SK-N-SH (cell line): ENCODE measurements around the gene STK25. TPM values are rescaled to one million over a fixed set of nuclear protein-coding genes. Genes with fewer than 3 reads are reported as not detected.

Experiments
- CTCF ChIA-PET: fragments of 300-600, 350-600 bp; formaldehyde crosslinking; extraction: SDS; loops from one replicate; lab custom pipeline; 2021; lab: Yijun Ruan, JAX
- POLR2A ChIA-PET: fragments of 350-600 bp; sonication (Branson Sonifier 250); formaldehyde crosslinking; extraction: SDS; loops from one replicate; lab custom pipeline; 2020; ENCODE audit warnings: antibody characterized with exemption, inconsistent platforms; lab: Yijun Ruan, JAX
- DNase-seq: peaks from one replicate; pipeline ENCODE4 v3.0.0; 2012
- H2AFZ ChIP-seq: fragments of 200-600 bp; sonication (generic); 2 replicates; pipeline ENCODE4 v1.8.1; 2016; ENCODE audit warnings: antibody characterized with exemption, mild to moderate bottlenecking, low read depth
- H3F3A ChIP-seq: fragments of 200-600 bp; sonication (generic); replicated peaks from 2 replicates; pipeline ENCODE3; 2016; ENCODE audit warnings: antibody characterized with exemption, mild to moderate bottlenecking; ENCODE audit not compliant: insufficient read depth
- H3K27ac ChIP-seq, 2 experiments: fragments of 200-500 bp in 1 of 2; fragments of 200-600 bp in 1 of 2; sonication (Bioruptor generic) in 1 of 2; sonication (generic), shearing (Covaris generic) in 1 of 2; 2 replicates each; pipeline versions ENCODE4 v1.5.1 to v1.6.1; 2014 to 2016; ENCODE audit warnings: low read depth in 2 of 2, inconsistent platforms in 1 of 2, low read length in 1 of 2, mild to moderate bottlenecking in 1 of 2, mixed read lengths in 1 of 2
- H3K27me3 ChIP-seq: fragments of 200-600 bp; sonication (generic), shearing (Covaris generic); 2 replicates; pipeline ENCODE4 v1.6.1; 2016; ENCODE audit warnings: mixed run types; ENCODE audit not compliant: insufficient read depth
- H3K36me3 ChIP-seq, 2 experiments: fragments of 200-500 bp in 1 of 2; fragments of 200-600 bp in 1 of 2; sonication (Bioruptor generic) in 1 of 2; sonication (generic) in 1 of 2; replicated peaks in 1 of 2; 2 replicates each; pipeline versions ENCODE3 to v1.5.1; 2014 to 2016; ENCODE audit warnings: low read length in 1 of 2, mild to moderate bottlenecking in 1 of 2; ENCODE audit not compliant: insufficient read depth in 2 of 2, control insufficient read depth in 1 of 2
- H3K4me1 ChIP-seq, 2 experiments: fragments of 200-500 bp in 1 of 2; fragments of 200-600 bp in 1 of 2; sonication (Bioruptor generic) in 1 of 2; sonication (generic), shearing (Covaris generic) in 1 of 2; 2 replicates each; pipeline versions ENCODE4 v1.5.1 to v1.6.1; 2014 to 2016; ENCODE audit warnings: low read depth in 1 of 2, low read length in 1 of 2, mixed run types in 1 of 2; ENCODE audit not compliant: insufficient read depth in 2 of 2, control insufficient read depth in 1 of 2
- H3K4me2 ChIP-seq: fragments of 200-600 bp; sonication (generic), shearing (Covaris generic); 2 replicates; pipeline ENCODE4 v1.6.1; 2017; ENCODE audit warnings: mixed run types
- H3K4me3 ChIP-seq, 2 experiments: fragments of 200-500 bp in 1 of 2; fragments of 200-600 bp in 1 of 2; sonication (Bioruptor generic) in 1 of 2; sonication (generic), shearing (Covaris generic) in 1 of 2; 2 replicates each; pipeline versions ENCODE4 v1.5.1 to v1.8.1; 2014 to 2016; ENCODE audit warnings: low read depth in 2 of 2, inconsistent platforms in 1 of 2, low read length in 1 of 2, mild to moderate bottlenecking in 1 of 2, mixed read lengths in 1 of 2, moderate library complexity in 1 of 2
- H3K79me2 ChIP-seq: fragments of 200-600 bp; sonication (generic); 2 replicates; pipeline ENCODE4 v1.8.1; 2017; ENCODE audit warnings: mild to moderate bottlenecking; ENCODE audit not compliant: insufficient read depth
- H3K9ac ChIP-seq: fragments of 200-600 bp; sonication (generic); 2 replicates; pipeline ENCODE4 v1.6.1; 2017; ENCODE audit warnings: mixed run types
- H3K9me2 ChIP-seq: fragments of 200-600 bp; sonication (generic); 2 replicates; pipeline ENCODE4 v1.6.1; 2017; ENCODE audit warnings: mixed run types
- H3K9me3 ChIP-seq: fragments of 200-600 bp; sonication (generic); 2 replicates; pipeline ENCODE4 v1.6.1; 2017; ENCODE audit warnings: mixed run types, mild to moderate bottlenecking, moderate library complexity
- H4K20me1 ChIP-seq: fragments of 200-600 bp; sonication (generic); 2 replicates; pipeline ENCODE4 v1.6.1; 2017; ENCODE audit warnings: mild to moderate bottlenecking, mixed run types; ENCODE audit not compliant: insufficient read depth
- CHD2 ChIP-seq: fragments of 150-350 bp; IDR thresholded peaks from 2 replicates; pipeline ENCODE4 v1.6.1; 2018; ENCODE audit warnings: low read length; ENCODE audit not compliant: partially characterized antibody
- ELF1 ChIP-seq: IDR thresholded peaks from 2 replicates; pipeline ENCODE4 v1.4.0; 2012
- EZH2phosphoT487 ChIP-seq: fragments of 200-600 bp; sonication (generic); IDR thresholded peaks from 2 replicates; pipeline ENCODE4 v1.6.1; 2017; ENCODE audit warnings: low read depth, mixed run types, mild to moderate bottlenecking, antibody characterized with exemption, moderate library complexity, borderline replicate concordance
- MEF2A ChIP-seq: IDR thresholded peaks from 2 replicates; pipeline ENCODE4 v1.4.0; 2012; ENCODE audit warnings: low read depth, borderline replicate concordance
- MXI1 ChIP-seq: IDR thresholded peaks from 2 replicates; pipeline ENCODE4 v1.6.1; 2012; ENCODE audit warnings: mild to moderate bottlenecking, low read depth, low read length, improper control_type of control experiment
- POLR2AphosphoS5 ChIP-seq: IDR thresholded peaks from 2 replicates; pipeline ENCODE4 v1.6.1; 2012; ENCODE audit warnings: low read depth, low read length
- RAD21 ChIP-seq: IDR thresholded peaks from 2 replicates; pipeline ENCODE4 v1.6.1; 2012; ENCODE audit warnings: mild to moderate bottlenecking, low read length
- SMC3 ChIP-seq: IDR thresholded peaks from 2 replicates; pipeline ENCODE4 v1.6.1; 2012; ENCODE audit warnings: low read depth, low read length, improper control_type of control experiment
- TCF12 ChIP-seq: IDR thresholded peaks from 2 replicates; pipeline ENCODE4 v1.4.0; 2012
- TEAD4 ChIP-seq: IDR thresholded peaks from 2 replicates; pipeline ENCODE4 v1.4.0; 2012; ENCODE audit warnings: mild to moderate bottlenecking, borderline replicate concordance; ENCODE audit not compliant: insufficient read depth
- WGBS: methylation state at CpG from one replicate; pipeline ENCODE4 v1.1.6; 2017; ENCODE audit warnings: low lambda C conversion rate; 5-methylcytosine and 5-hydroxymethylcytosine counted together
- polyA plus RNA-seq, 3 experiments: library from polyadenylated mRNA; depleted of rRNA; stranded (reverse); fragments of >200 nt; gene quantifications; 2 replicates each; pipeline ENCODE4 v1.2.3, GENCODE V29; 2012
- TF ChIP-seq, protein P1 (sequence below): IDR thresholded peaks from 2 replicates; pipeline ENCODE4 v1.6.1; 2012; ENCODE audit warnings: mild to moderate bottlenecking, low read depth, low read length, moderate library complexity
- TF ChIP-seq, protein P2 (sequence below): IDR thresholded peaks from 2 replicates; pipeline ENCODE4 v1.4.0; 2012; ENCODE audit warnings: low read depth
- TF ChIP-seq, protein P3 (sequence below): fragments of 200-600 bp; sonication (generic); IDR thresholded peaks from 2 replicates; pipeline ENCODE4 v1.6.1; 2017; ENCODE audit warnings: antibody characterized with exemption, mild to moderate bottlenecking, moderate library complexity
- TF ChIP-seq, protein P4 (sequence below): fragments of 150-350 bp; IDR thresholded peaks from 2 replicates; pipeline ENCODE4 v1.6.1; 2017; ENCODE audit warnings: antibody characterized with exemption, low read length, low read depth, borderline replicate concordance
- TF ChIP-seq, protein P5 (sequence below): IDR thresholded peaks from 2 replicates; pipeline ENCODE4; 2012
- TF ChIP-seq, protein P6 (sequence below): fragments of 150-350 bp; IDR thresholded peaks from 2 replicates; pipeline ENCODE4 v1.6.1; 2016; ENCODE audit warnings: mild to moderate bottlenecking, low read depth, low read length

The STK25 gene
- polyA plus RNA-seq, 1 of the 3 experiments (the other 2 are of a cell fraction), result 236 TPM

DNA sequence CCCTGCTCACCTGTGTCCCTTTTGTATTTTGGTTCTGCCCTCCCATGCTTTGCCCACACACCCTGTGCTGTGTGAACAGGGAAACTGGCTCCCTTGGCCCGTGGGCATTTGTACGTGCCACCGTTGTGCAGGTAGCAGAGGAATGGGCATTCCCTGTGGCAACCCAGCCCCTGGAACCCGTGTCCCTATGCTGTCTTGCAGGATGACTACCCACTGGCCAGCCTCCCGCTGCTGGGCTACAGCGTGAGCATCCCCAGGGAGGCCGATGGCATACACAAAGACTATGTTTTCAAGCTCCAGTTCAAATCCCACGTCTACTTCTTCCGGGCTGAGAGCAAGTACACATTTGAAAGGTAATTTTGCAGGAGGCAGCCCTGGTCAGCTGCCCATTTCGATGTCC lies 15.3 kb downstream of the STK25 start:
- CTCF ChIA-PET, result interaction anchor here (1.9 kb wide), 1 partner anchor 166 kb away, joined by 4 read pairs; no protein-coding TSS in a partner anchor
- no peaks in the 10 kb centered on the region for H3K79me2 ChIP-seq
- no peaks in the 10 kb centered on the region for H3K9me2 ChIP-seq
- peaks cover 0 to 27% of the 10 kb centered on the region in 2 experiments; a peak in 1 of 4 replicates for H3K4me1 ChIP-seq
- H3K4me3 ChIP-seq, result no peak overlapping the region
- no peak for DNase-seq
- H3K27ac ChIP-seq, result no peak overlapping the region
- TF ChIP-seq ELF1, result no peak
- TF ChIP-seq, protein P1, sequence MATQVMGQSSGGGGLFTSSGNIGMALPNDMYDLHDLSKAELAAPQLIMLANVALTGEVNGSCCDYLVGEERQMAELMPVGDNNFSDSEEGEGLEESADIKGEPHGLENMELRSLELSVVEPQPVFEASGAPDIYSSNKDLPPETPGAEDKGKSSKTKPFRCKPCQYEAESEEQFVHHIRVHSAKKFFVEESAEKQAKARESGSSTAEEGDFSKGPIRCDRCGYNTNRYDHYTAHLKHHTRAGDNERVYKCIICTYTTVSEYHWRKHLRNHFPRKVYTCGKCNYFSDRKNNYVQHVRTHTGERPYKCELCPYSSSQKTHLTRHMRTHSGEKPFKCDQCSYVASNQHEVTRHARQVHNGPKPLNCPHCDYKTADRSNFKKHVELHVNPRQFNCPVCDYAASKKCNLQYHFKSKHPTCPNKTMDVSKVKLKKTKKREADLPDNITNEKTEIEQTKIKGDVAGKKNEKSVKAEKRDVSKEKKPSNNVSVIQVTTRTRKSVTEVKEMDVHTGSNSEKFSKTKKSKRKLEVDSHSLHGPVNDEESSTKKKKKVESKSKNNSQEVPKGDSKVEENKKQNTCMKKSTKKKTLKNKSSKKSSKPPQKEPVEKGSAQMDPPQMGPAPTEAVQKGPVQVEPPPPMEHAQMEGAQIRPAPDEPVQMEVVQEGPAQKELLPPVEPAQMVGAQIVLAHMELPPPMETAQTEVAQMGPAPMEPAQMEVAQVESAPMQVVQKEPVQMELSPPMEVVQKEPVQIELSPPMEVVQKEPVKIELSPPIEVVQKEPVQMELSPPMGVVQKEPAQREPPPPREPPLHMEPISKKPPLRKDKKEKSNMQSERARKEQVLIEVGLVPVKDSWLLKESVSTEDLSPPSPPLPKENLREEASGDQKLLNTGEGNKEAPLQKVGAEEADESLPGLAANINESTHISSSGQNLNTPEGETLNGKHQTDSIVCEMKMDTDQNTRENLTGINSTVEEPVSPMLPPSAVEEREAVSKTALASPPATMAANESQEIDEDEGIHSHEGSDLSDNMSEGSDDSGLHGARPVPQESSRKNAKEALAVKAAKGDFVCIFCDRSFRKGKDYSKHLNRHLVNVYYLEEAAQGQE, result no peak
- no peak for TF ChIP-seq POLR2AphosphoS5
- TF ChIP-seq, protein P2, sequence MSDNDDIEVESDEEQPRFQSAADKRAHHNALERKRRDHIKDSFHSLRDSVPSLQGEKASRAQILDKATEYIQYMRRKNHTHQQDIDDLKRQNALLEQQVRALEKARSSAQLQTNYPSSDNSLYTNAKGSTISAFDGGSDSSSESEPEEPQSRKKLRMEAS, result no peak
- TF ChIP-seq SMC3, result no peak
- TF ChIP-seq, protein P3, sequence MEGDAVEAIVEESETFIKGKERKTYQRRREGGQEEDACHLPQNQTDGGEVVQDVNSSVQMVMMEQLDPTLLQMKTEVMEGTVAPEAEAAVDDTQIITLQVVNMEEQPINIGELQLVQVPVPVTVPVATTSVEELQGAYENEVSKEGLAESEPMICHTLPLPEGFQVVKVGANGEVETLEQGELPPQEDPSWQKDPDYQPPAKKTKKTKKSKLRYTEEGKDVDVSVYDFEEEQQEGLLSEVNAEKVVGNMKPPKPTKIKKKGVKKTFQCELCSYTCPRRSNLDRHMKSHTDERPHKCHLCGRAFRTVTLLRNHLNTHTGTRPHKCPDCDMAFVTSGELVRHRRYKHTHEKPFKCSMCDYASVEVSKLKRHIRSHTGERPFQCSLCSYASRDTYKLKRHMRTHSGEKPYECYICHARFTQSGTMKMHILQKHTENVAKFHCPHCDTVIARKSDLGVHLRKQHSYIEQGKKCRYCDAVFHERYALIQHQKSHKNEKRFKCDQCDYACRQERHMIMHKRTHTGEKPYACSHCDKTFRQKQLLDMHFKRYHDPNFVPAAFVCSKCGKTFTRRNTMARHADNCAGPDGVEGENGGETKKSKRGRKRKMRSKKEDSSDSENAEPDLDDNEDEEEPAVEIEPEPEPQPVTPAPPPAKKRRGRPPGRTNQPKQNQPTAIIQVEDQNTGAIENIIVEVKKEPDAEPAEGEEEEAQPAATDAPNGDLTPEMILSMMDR, result no peak
- TF ChIP-seq TCF12, result no peak
- TF ChIP-seq RAD21, result no peak
- TF ChIP-seq MEF2A, result no peak
- no peak overlapping the region for H3K9ac ChIP-seq
- H3F3A ChIP-seq, result peaks cover 2% of the 10 kb centered on the region
- no peak overlapping the region for H3K4me2 ChIP-seq
- H3K9me3 ChIP-seq, result no peaks in the 10 kb centered on the region
- POLR2A ChIA-PET, result no interaction called here
- H4K20me1 ChIP-seq, result no peaks in the 10 kb centered on the region
- peaks cover 6 to 45% of the 10 kb centered on the region in 2 experiments for H3K36me3 ChIP-seq
- WGBS, result 84% methylated on average over 7 of the region's 10 CpGs
- H2AFZ ChIP-seq, result no peak overlapping the region
- no peaks in the 10 kb centered on the region for H3K27me3 ChIP-seq

DNA sequence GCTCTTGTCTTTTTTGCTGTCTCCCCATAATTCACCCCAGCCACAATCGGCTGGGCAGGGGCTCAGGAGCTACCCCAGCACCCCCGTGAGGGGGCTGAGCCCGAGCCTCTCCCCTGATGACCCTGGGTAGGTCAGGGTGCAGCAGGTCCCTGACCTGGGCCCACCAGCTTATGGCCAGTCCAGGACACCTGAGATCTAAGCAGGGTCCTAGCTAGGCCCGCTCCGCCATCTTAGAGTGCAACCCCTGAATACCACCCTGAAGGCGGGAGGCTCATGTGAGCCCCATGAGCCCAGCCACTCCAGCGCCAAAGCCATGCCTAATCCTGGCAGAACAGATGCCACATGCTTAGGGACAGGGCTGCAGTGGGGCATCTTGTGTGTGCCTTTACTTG lies 16.2 kb downstream of the STK25 start:
- H3K27ac ChIP-seq, result no peak overlapping the region
- peaks cover 2% of the 10 kb centered on the region for H3F3A ChIP-seq
- WGBS, result 100% methylated on average over 1 of the region's 7 CpGs
- no peak overlapping the region for H3K4me2 ChIP-seq
- H3K9ac ChIP-seq, result no peak overlapping the region
- H3K4me3 ChIP-seq, result no peak overlapping the region
- ChIA-PET POLR2A (no interaction called here), CTCF (interaction anchor here (1.0 to 1.9 kb wide), 3 partner anchors 15 to 210 kb away, joined by 3 to 5 read pairs (median 4); partner anchors contain the start of gene ING5)
- H3K9me3 ChIP-seq, result no peaks in the 10 kb centered on the region
- peaks cover 0 to 27% of the 10 kb centered on the region in 2 experiments; a peak in 1 of 4 replicates for H3K4me1 ChIP-seq
- H3K9me2 ChIP-seq, result no peaks in the 10 kb centered on the region
- no peak overlapping the region for H2AFZ ChIP-seq
- peaks cover 6 to 39% of the 10 kb centered on the region in 2 experiments for H3K36me3 ChIP-seq
- no peak for DNase-seq
- no peak for TF ChIP-seq MXI1
- TF ChIP-seq EZH2phosphoT487, result no peak
- TF ChIP-seq, protein P4, sequence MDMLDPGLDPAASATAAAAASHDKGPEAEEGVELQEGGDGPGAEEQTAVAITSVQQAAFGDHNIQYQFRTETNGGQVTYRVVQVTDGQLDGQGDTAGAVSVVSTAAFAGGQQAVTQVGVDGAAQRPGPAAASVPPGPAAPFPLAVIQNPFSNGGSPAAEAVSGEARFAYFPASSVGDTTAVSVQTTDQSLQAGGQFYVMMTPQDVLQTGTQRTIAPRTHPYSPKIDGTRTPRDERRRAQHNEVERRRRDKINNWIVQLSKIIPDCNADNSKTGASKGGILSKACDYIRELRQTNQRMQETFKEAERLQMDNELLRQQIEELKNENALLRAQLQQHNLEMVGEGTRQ, result no peak
- no peak for TF ChIP-seq ELF1
- no peak for TF ChIP-seq MEF2A
- no peak for TF ChIP-seq CHD2
- TF ChIP-seq, protein P5, sequence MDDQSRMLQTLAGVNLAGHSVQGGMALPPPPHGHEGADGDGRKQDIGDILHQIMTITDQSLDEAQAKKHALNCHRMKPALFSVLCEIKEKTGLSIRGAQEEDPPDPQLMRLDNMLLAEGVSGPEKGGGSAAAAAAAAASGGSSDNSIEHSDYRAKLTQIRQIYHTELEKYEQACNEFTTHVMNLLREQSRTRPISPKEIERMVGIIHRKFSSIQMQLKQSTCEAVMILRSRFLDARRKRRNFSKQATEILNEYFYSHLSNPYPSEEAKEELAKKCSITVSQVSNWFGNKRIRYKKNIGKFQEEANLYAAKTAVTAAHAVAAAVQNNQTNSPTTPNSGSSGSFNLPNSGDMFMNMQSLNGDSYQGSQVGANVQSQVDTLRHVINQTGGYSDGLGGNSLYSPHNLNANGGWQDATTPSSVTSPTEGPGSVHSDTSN, result no peak
- no peak for TF ChIP-seq TEAD4
- TF ChIP-seq, protein P6, sequence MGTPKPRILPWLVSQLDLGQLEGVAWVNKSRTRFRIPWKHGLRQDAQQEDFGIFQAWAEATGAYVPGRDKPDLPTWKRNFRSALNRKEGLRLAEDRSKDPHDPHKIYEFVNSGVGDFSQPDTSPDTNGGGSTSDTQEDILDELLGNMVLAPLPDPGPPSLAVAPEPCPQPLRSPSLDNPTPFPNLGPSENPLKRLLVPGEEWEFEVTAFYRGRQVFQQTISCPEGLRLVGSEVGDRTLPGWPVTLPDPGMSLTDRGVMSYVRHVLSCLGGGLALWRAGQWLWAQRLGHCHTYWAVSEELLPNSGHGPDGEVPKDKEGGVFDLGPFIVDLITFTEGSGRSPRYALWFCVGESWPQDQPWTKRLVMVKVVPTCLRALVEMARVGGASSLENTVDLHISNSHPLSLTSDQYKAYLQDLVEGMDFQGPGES, result no peak
- H4K20me1 ChIP-seq, result no peaks in the 10 kb centered on the region
- no peaks in the 10 kb centered on the region for H3K27me3 ChIP-seq
- H3K79me2 ChIP-seq, result no peaks in the 10 kb centered on the region
